Erythroblast (primary cell): Measurements from ENCODE around the gene ABCA9.

Experiments used
- GATA1 ChIP-seq: IDR thresholded peaks from 2 replicates; pipeline ENCODE4 v1.6.1; 2011; ENCODE audit warnings: low read depth, mild to moderate bottlenecking, control low read depth, low read length, moderate library complexity
- POLR2A ChIP-seq: IDR thresholded peaks from 2 replicates; pipeline ENCODE4 v1.6.1; 2011; ENCODE audit warnings: mild to moderate bottlenecking, low read length

- TF ChIP-seq POLR2A = no peak
- no peak for TF ChIP-seq GATA1
Measured at GRCh38 chr17:69009930-69010329, 50.8 kb downstream of the ABCA9 start.
